ENCODE data around the gene ATG16L2. TPM values are rescaled to one million over a fixed set of nuclear protein-coding genes. Genes with fewer than 3 reads are reported as not detected.
A peak's percentile ranks its signal among the peaks of the same experiment; 100 is the strongest.

The ATG16L2 gene
- polyA plus RNA-seq, 1 donor from 2014 or later, result 9.4 TPM

DNA sequence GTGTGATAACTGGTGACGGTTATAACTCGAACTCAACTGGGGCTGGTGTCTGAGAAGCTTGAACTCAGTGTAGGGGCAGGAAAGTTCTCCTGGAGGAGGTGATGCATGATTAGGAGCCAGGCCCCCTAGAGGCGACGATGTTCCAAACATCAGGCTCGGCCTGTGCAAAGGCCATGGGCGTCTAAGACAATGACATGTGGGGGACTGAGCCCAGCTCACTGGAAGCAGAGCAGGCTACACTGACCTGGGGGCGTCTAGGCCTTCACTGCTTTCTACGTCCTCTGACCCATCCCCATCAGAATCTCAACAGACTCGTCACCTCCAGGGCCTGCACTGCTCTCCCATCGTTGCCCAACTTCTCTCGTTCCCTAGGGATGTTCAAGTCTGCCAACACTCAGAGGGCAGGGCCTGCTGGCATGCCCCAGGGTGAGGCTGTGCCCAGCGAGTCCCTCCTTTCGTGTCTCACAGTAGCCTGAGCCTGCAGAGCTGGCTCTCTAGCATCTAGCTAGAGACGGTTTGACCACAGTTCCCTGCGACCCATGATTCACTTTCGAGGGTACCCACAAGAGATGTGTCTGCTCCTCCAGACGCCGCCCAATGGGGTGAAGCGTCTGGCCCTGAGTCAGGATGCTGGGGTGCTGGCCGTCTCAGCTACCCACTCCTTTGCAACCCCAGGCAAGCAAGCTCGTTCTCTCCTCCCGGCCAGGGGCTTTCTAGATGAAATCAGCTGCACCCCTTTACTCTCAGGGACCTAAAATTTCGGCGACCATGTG, 1.1 kb upstream of the ATG16L2 start:
- Histone ChIP-seq H3K9ac (ENCODE audit: low read length) (peak overlapping the region; percentile 85), H3K4me3 (ENCODE audit: low read length) (peak overlapping the region; percentile 96), H3F3A (ENCODE audit: insufficient read depth, low read length, poor library complexity, severe bottlenecking) (no peaks in the 10 kb centered on the region), H3K79me2 (replicated peaks; ENCODE audit: insufficient read depth, low read length) (no peaks in the 10 kb centered on the region), H3K9me2 (ENCODE audit: insufficient read depth, low read length) (no peaks in the 10 kb centered on the region), H3K27me3 (ENCODE audit: insufficient read depth, low read depth, low read length) (no peaks in the 10 kb centered on the region), H3K27ac (ENCODE audit: low read length) (peak overlapping the region; percentile 70), H3K9me3 (ENCODE audit: low read length) (no peaks in the 10 kb centered on the region), H3K36me3 (ENCODE audit: insufficient read depth, low read length) (no peaks in the 10 kb centered on the region), H2AFZ (ENCODE audit: low read depth, low read length) (peak overlapping the region; percentile 80), H4K20me1 (ENCODE audit: insufficient read depth) (no peaks in the 10 kb centered on the region), H3K4me2 (ENCODE audit: low read length) (peak overlapping the region; percentile 76)
- TF ChIP-seq POLR2AphosphoS5 (IDR thresholded peaks at IDR 0.05), result no peak
- TF ChIP-seq, protein P1, sequence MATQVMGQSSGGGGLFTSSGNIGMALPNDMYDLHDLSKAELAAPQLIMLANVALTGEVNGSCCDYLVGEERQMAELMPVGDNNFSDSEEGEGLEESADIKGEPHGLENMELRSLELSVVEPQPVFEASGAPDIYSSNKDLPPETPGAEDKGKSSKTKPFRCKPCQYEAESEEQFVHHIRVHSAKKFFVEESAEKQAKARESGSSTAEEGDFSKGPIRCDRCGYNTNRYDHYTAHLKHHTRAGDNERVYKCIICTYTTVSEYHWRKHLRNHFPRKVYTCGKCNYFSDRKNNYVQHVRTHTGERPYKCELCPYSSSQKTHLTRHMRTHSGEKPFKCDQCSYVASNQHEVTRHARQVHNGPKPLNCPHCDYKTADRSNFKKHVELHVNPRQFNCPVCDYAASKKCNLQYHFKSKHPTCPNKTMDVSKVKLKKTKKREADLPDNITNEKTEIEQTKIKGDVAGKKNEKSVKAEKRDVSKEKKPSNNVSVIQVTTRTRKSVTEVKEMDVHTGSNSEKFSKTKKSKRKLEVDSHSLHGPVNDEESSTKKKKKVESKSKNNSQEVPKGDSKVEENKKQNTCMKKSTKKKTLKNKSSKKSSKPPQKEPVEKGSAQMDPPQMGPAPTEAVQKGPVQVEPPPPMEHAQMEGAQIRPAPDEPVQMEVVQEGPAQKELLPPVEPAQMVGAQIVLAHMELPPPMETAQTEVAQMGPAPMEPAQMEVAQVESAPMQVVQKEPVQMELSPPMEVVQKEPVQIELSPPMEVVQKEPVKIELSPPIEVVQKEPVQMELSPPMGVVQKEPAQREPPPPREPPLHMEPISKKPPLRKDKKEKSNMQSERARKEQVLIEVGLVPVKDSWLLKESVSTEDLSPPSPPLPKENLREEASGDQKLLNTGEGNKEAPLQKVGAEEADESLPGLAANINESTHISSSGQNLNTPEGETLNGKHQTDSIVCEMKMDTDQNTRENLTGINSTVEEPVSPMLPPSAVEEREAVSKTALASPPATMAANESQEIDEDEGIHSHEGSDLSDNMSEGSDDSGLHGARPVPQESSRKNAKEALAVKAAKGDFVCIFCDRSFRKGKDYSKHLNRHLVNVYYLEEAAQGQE (IDR thresholded peaks at IDR 0.05; ENCODE audit: borderline replicate concordance), result no peak
- TF ChIP-seq TAF1 (IDR thresholded peaks at IDR 0.05; ENCODE audit: low read depth), result no peak
- no peak for TF ChIP-seq EZH2 (IDR thresholded peaks at IDR 0.05; ENCODE audit: borderline replicate concordance, insufficient read depth, low read length, poor library complexity, severe bottlenecking)
- TF ChIP-seq SMC3 (conservative IDR thresholded peaks at IDR 0.05; ENCODE audit: poor library complexity), result no peak
- no peak for TF ChIP-seq RAD21 (conservative IDR thresholded peaks at IDR 0.05)
- no peak for TF ChIP-seq EP300 (conservative IDR thresholded peaks at IDR 0.05; ENCODE audit: poor library complexity, severe bottlenecking)
- TF ChIP-seq, protein P2, sequence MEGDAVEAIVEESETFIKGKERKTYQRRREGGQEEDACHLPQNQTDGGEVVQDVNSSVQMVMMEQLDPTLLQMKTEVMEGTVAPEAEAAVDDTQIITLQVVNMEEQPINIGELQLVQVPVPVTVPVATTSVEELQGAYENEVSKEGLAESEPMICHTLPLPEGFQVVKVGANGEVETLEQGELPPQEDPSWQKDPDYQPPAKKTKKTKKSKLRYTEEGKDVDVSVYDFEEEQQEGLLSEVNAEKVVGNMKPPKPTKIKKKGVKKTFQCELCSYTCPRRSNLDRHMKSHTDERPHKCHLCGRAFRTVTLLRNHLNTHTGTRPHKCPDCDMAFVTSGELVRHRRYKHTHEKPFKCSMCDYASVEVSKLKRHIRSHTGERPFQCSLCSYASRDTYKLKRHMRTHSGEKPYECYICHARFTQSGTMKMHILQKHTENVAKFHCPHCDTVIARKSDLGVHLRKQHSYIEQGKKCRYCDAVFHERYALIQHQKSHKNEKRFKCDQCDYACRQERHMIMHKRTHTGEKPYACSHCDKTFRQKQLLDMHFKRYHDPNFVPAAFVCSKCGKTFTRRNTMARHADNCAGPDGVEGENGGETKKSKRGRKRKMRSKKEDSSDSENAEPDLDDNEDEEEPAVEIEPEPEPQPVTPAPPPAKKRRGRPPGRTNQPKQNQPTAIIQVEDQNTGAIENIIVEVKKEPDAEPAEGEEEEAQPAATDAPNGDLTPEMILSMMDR (IDR thresholded peaks at IDR 0.05; ENCODE audit: poor library complexity, severe bottlenecking), result no peak
- no peak for TF ChIP-seq MXI1 (conservative IDR thresholded peaks at IDR 0.05; ENCODE audit: poor library complexity, severe bottlenecking)

DNA sequence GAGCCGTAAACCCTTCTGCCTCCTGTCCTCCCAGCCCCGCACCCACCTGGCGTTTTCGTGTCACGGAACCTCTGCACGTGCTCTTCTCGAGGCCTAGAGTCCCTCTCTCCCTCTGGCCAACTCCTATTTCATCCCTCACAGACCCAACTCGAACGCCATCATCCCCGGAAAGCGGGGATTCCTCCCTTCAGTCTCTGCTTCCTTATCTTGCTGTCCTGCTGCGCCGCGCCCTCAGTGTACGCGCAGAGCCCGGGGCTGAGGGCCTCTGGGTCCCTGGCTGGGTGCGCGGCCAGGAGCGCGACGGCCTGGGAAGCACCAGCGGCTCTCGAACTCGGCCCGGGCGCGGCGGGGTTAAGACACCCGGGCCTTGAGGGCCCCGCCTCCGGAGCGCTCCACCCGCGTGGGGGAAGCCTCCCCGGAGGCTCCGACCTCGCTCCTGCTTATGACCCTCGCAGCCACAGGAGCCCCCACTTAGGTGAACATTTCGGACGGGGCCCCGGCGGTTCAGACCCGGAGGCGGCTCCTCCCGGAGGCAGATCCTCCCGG, 398 bp upstream of the ATG16L2 start:
- peak overlapping the region; percentile 70 for H3K27ac ChIP-seq (ENCODE audit: low read length)
- TF ChIP-seq, protein P1 (IDR thresholded peaks at IDR 0.05; ENCODE audit: borderline replicate concordance), result no peak
- TF ChIP-seq SMC3 (conservative IDR thresholded peaks at IDR 0.05; ENCODE audit: poor library complexity) (no peak), EZH2 (IDR thresholded peaks at IDR 0.05; ENCODE audit: borderline replicate concordance, insufficient read depth, low read length, poor library complexity, severe bottlenecking) (no peak), EP300 (conservative IDR thresholded peaks at IDR 0.05; ENCODE audit: poor library complexity, severe bottlenecking) (peak; percentile 67), MXI1 (conservative IDR thresholded peaks at IDR 0.05; ENCODE audit: poor library complexity, severe bottlenecking) (no peak), POLR2AphosphoS5 (IDR thresholded peaks at IDR 0.05) (no peak), RAD21 (conservative IDR thresholded peaks at IDR 0.05) (no peak), TAF1 (IDR thresholded peaks at IDR 0.05; ENCODE audit: low read depth) (peak; percentile 44)
- TF ChIP-seq, protein P2 (IDR thresholded peaks at IDR 0.05; ENCODE audit: poor library complexity, severe bottlenecking), result no peak
- H2AFZ ChIP-seq (ENCODE audit: low read depth, low read length), result peak overlapping the region; percentile 80

More for the DNA sequence above, 398 bp upstream of the ATG16L2 start:
- no peaks in the 10 kb centered on the region for H3K79me2 ChIP-seq (replicated peaks; ENCODE audit: insufficient read depth, low read length)
- H3K9me3 ChIP-seq (ENCODE audit: low read length), result no peaks in the 10 kb centered on the region
- peak overlapping the region; percentile 76 for H3K4me2 ChIP-seq (ENCODE audit: low read length)
- no peaks in the 10 kb centered on the region for H3K9me2 ChIP-seq (ENCODE audit: insufficient read depth, low read length)
- no peaks in the 10 kb centered on the region for H3K36me3 ChIP-seq (ENCODE audit: insufficient read depth, low read length)
- H4K20me1 ChIP-seq (ENCODE audit: insufficient read depth), result no peaks in the 10 kb centered on the region
- peak overlapping the region; percentile 85 for H3K9ac ChIP-seq (ENCODE audit: low read length)
- peak overlapping the region; percentile 96 for H3K4me3 ChIP-seq (ENCODE audit: low read length)
- H3K27me3 ChIP-seq (ENCODE audit: insufficient read depth, low read depth, low read length), result no peaks in the 10 kb centered on the region
- no peaks in the 10 kb centered on the region for H3F3A ChIP-seq (ENCODE audit: insufficient read depth, low read length, poor library complexity, severe bottlenecking)
